A673 (cell line): ENCODE measurements around the gene ACSL5. TPM values are rescaled to one million over a fixed set of nuclear protein-coding genes. Genes with fewer than 3 reads are reported as not detected.
"Not testable (repeated sequence)": the region's sequence is repeated elsewhere in the genome, so short reads cannot be mapped to it uniquely, and the experiment has no call there.

Experiments
- BruUV-seq: library from RNA; stranded (reverse); fragments of 400-500 nt; replicated peaks from 2 replicates; lab custom pipeline; 2021; lab: Mats Ljungman, UMichigan
- CTCF ChIA-PET: fragments of 300-600 bp; sonication (Branson Sonifier 250); formaldehyde crosslinking; loops from one replicate; lab custom pipeline; 2022; ENCODE audit warnings: antibody characterized with exemption; lab: Charles Lee
- POLR2A ChIA-PET: fragments of 300-600 bp; sonication (Branson Sonifier 250); formaldehyde crosslinking; loops from one replicate; lab custom pipeline; 2022; ENCODE audit warnings: antibody characterized with exemption; ENCODE audit not compliant: low non-redundant PET; lab: Charles Lee
- DNase-seq: peaks from one replicate; pipeline ENCODE4 v3.0.0-alpha.2; 2015; ENCODE audit warnings: low spot score
- H3K27ac ChIP-seq: fragments of 200-600 bp; sonication (generic); 2 replicates; pipeline ENCODE4 v1.5.1; 2016; ENCODE audit warnings: mixed run types, low read depth, mild to moderate bottlenecking, mixed read lengths, antibody characterized with exemption, low read length; ENCODE audit not compliant: poor library complexity, severe bottlenecking
- H3K27me3 ChIP-seq: fragments of 200-600 bp; sonication (generic); replicated peaks from 2 replicates; pipeline ENCODE4 v1.6.1; 2017; ENCODE audit warnings: mixed run types, low read depth, mild to moderate bottlenecking, mixed read lengths, antibody characterized with exemption, low read length; ENCODE audit not compliant: insufficient read depth, poor library complexity
- H3K36me3 ChIP-seq: fragments of 200-600 bp; sonication (generic); 2 replicates; pipeline ENCODE4 v1.6.1; 2016; ENCODE audit warnings: mixed run types, mild to moderate bottlenecking, mixed read lengths, antibody characterized with exemption, low read length; ENCODE audit not compliant: insufficient read depth, poor library complexity, severe bottlenecking
- H3K4me1 ChIP-seq: fragments of 200-600 bp; sonication (generic); 2 replicates; pipeline ENCODE4 v1.6.1; 2017; ENCODE audit warnings: mixed run types, mild to moderate bottlenecking, mixed read lengths, antibody characterized with exemption, low read length; ENCODE audit not compliant: insufficient read depth, poor library complexity, severe bottlenecking
- H3K4me3 ChIP-seq: fragments of 200-600 bp; sonication (generic); 2 replicates; pipeline ENCODE4 v1.5.1; 2016; ENCODE audit warnings: low read depth, mixed run types, mild to moderate bottlenecking, mixed read lengths, low read length; ENCODE audit not compliant: poor library complexity, severe bottlenecking
- H3K9me3 ChIP-seq: fragments of 200-600 bp; sonication (generic); 2 replicates; pipeline ENCODE4 v1.6.1; 2016; ENCODE audit warnings: mixed run types, low read depth, mild to moderate bottlenecking, mixed read lengths, antibody characterized with exemption, low read length; ENCODE audit not compliant: poor library complexity, severe bottlenecking
- CTCF ChIP-seq: fragments of 300-800, 200-600 bp; sonication (generic); conservative IDR thresholded peaks from 2 replicates; pipeline ENCODE4 v1.5.1; 2017; ENCODE audit warnings: low read depth, mild to moderate bottlenecking, antibody characterized with exemption, low read length, moderate library complexity, mixed read lengths
- EZH2 ChIP-seq: fragments of 200-600 bp; sonication (generic); IDR thresholded peaks from 2 replicates; pipeline ENCODE4 v1.6.1; 2017; ENCODE audit warnings: borderline replicate concordance, low read depth, mild to moderate bottlenecking, mixed read lengths, antibody characterized with exemption, low read length; ENCODE audit not compliant: poor library complexity, severe bottlenecking
- intact Hi-C: fragments of 100-400 bp; cut with micrococcal nuclease; formaldehyde crosslinking; loops from one replicate; pipeline ENCODE4 v1.10.0; 2022; ENCODE audit not compliant: unreplicated experiment
- total RNA-seq: library from RNA; stranded (reverse); gene quantifications from 2 replicates; pipeline ENCODE4 v1.2.3, GENCODE V29; 2021

Gene ACSL5
- total RNA-seq, 1 experiment from 2014 or later: 1.0 TPM

- intact Hi-C loops: loop anchor here (10.0 kb wide), 1 partner anchor 720 kb away; no protein-coding TSS in a partner anchor
- ChIA-PET CTCF (no interaction called here), POLR2A (no interaction called here)
- H3K27ac ChIP-seq: no peak overlapping the region
- H3K36me3 ChIP-seq: no peaks in the 10 kb centered on the region
- H3K27me3 ChIP-seq: no peaks in the 10 kb centered on the region
- H3K4me1 ChIP-seq: no peaks in the 10 kb centered on the region
- DNase-seq: peak; percentile 22
- H3K4me3 ChIP-seq: no peak overlapping the region
- no peak for TF ChIP-seq CTCF
- no peak for TF ChIP-seq EZH2
- no TSS peak for BruUV-seq
- H3K9me3 ChIP-seq: no peaks in the 10 kb centered on the region
Measured at GRCh38 chr10:112374724-112375541, 1.0 kb downstream of the ACSL5 start.

- Histone ChIP-seq H3K36me3 (no peaks in the 10 kb centered on the region), H3K4me1 (no peaks in the 10 kb centered on the region), H3K4me3 (no peak overlapping the region), H3K27me3 (no peaks in the 10 kb centered on the region), H3K27ac (no peak overlapping the region), H3K9me3 (no peaks in the 10 kb centered on the region)
- ChIA-PET POLR2A (no interaction called here), CTCF (no interaction called here)
- TF ChIP-seq CTCF (no peak), EZH2 (no peak)
- intact Hi-C loops: loop anchor here (10.0 kb wide), 1 partner anchor 719 kb away; no protein-coding TSS in a partner anchor
- BruUV-seq: no TSS peak
- no peak for DNase-seq
Measured at GRCh38 chr10:112375721-112376395, 1.9 kb downstream of the ACSL5 start.

- TF ChIP-seq CTCF (no peak), EZH2 (no peak)
- POLR2A ChIA-PET: no interaction called here
Measured at GRCh38 chr10:112376396-112376790, 2.5 kb downstream of the ACSL5 start.

DNA sequence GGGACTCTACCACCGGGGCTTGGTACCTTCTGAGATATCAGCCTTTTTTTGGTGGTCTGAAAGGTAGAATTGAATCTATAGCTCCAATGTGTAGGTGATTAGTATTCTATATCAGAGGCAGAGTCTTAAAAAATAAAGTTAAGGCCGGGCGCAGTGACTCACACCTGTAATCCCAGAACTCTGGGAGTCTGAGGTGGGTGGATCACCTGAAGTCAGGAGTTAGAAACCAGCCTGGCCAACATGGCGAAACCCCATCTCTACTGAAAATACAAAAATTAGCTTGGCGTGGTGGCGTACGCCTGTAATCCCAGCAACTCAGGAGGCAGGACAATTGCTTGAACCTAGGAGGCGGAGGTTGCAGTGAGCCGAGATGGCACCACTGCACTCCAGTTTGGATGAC, 3.2 kb downstream of the ACSL5 start:
- CTCF ChIA-PET, POLR2A ChIA-PET, BruUV-seq, H3K27ac ChIP-seq, DNase-seq, H3K27me3 ChIP-seq, H3K4me3 ChIP-seq, H3K36me3 ChIP-seq, H3K4me1 ChIP-seq, H3K9me3 ChIP-seq: not testable (repeated sequence)
- intact Hi-C loops: loop anchor here (10.0 kb wide), 1 partner anchor 718 kb away; no protein-coding TSS in a partner anchor

More at GRCh38 chr10:112376396-112376790, 2.5 kb downstream of the ACSL5 start:
- DNase-seq: no peak
- H3K27me3 ChIP-seq: no peaks in the 10 kb centered on the region
- BruUV-seq: no TSS peak
- H3K4me3 ChIP-seq: no peak overlapping the region
- CTCF ChIA-PET: no interaction called here
- no peak overlapping the region for H3K27ac ChIP-seq
- intact Hi-C loops: loop anchor here (10.0 kb wide), 1 partner anchor 718 kb away; no protein-coding TSS in a partner anchor
- no peaks in the 10 kb centered on the region for H3K9me3 ChIP-seq
- H3K4me1 ChIP-seq: no peaks in the 10 kb centered on the region
- H3K36me3 ChIP-seq: no peaks in the 10 kb centered on the region
